ENCODE results near the gene CSRP1.

The CSRP1 gene

GRCh38 chr1:201454608-201455007 lies 52.3 kb downstream of the CSRP1 start:
- DNase-seq (ENCODE audit: low read depth) = no peak

DNA sequence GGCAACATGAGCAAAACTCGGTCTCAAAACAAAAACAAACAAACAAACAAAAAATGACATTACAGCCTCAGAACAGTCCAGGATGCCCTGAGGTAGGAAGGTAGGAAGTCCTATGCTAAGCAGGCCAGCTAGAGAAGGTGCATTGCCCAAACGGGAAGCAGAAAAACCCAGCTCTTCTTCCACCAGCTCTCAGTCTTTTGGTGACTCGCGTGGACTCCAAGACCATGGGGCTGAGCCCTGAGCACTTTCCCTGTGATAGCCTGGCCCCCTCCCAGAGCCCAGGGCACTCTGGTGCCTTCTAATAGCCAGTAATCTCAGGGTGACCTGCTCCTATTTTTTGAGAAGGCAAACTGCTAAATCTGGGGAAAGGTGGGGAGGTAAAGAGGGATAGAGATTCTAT lies 54.1 kb downstream of the CSRP1 start:
- DNase-seq (ENCODE audit: low read depth) = no peak

GRCh38 chr1:201450721-201451291 lies 56.1 kb downstream of the CSRP1 start:
- DNase-seq (ENCODE audit: low read depth) = no peak

GRCh38 chr1:201448990-201449389 lies 57.9 kb downstream of the CSRP1 start:
- no peak for DNase-seq (ENCODE audit: low read depth)

DNA sequence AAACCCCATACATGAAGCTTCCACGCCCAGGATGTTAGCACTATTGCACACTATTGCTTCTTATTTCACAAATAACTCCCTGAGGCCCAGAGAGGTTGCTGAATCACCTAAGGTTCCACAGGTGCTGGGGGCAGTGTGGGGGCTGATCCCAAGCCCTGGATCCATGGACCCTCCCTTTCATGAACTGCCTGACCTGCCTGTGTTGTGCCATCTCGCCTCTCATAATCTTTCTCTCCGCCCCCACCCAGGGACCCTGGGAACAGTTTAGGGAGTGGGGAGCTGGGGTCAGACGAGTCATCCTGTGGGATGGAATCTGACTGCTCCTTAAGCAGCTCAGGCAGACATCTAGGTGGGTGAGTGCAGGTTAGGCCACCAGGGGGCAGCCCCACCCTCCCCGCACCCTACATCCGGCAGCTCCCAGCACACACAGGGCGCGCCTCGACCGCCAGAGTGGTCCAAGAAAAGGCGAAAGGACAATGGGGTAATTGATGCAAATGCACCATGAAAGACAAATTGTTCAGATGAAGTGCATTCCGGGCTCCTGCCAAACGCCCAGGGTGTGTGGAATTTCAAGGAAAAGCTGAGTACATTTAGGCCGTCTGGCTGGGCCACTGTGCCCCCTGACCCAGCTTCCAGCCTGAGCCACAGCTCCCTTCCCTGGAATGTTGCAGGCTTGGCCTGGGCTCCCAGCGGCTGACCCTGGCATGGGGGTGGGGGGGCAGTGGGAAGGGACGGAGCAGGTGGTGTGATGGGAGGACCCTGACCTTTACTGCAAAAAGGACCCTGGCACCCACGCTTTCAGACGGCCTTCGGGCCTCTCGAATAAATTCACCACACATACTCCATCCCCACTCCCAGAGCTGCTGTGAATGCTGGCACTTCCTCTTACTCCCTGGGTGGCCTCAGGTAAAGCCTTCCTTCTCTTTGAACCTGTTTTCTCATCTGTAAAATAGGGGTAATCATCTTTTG lies 58.7 kb downstream of the CSRP1 start:
- no peak for DNase-seq (ENCODE audit: low read depth)

DNA sequence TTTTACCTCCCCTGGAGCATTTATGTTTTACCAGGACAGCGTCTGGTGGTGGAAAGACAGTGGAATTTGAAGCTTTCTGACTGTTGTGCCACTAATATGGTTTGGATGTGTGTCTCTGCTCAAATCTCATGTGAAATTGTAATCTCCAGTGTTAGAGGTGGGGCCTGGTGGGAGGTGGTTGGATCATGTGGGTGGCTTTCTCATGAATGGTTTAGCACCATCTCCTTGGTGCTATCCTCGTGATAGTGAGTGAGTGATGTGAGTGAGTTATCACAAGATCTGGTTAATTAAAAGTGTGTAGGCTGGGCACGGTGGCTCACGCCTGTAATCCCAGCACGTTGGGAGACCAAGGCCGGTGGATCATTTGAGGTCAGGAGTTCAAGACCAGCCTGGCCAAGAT lies 61.6 kb downstream of the CSRP1 start:
- no peak for DNase-seq (ENCODE audit: low read depth)

- DNase-seq (ENCODE audit: low read depth) = no peak
Measured at GRCh38 chr1:201444792-201445191, 62.1 kb downstream of the CSRP1 start.

DNA sequence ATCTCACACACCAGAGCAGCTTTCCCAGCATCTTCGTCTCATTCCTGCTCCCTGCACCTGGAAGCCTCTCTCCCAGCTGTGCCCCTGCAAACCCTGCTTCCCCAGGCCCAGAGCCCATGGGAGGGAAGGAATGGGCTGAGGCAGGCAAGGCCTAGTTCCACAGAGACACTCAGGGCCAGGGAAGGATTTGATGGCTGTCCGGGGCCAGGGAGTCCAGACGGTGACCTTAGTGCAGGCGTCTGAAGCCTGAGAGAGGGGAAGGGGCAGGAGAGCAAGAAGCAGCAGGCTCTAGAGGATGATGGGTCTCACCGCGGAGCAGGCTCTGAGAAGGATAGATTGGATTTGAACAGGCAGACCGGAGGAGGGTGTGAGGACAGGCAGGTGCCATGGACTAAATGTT lies 63.2 kb downstream of the CSRP1 start:
- no peak for DNase-seq (ENCODE audit: low read depth)

GRCh38 chr1:201436969-201437368 lies 70.0 kb downstream of the CSRP1 start:
- no peak for DNase-seq (ENCODE audit: low read depth)

DNA sequence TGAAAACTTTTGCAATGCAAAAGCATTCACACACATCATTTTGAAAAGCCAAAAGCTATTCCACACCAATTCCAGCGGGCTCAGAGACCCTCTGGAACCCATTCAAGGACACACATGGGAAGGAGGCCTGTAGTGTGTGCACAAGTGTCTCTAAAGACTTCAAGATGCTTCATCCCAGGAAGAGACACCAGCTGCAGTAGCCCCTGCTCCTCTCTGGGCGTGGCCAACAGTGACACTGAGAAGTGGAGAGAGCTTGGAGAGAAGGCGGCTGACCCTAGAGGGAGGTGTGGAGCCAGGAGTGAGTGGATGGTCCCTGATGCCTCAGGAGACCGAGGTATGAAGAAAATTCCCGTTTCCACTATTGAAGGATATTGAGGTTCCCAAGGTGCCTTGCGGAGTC lies 70.5 kb downstream of the CSRP1 start:
- DNase-seq (ENCODE audit: low read depth) = no peak

- DNase-seq (ENCODE audit: low read depth) = no peak
Measured at GRCh38 chr1:201434266-201434665, 72.7 kb downstream of the CSRP1 start.

DNA sequence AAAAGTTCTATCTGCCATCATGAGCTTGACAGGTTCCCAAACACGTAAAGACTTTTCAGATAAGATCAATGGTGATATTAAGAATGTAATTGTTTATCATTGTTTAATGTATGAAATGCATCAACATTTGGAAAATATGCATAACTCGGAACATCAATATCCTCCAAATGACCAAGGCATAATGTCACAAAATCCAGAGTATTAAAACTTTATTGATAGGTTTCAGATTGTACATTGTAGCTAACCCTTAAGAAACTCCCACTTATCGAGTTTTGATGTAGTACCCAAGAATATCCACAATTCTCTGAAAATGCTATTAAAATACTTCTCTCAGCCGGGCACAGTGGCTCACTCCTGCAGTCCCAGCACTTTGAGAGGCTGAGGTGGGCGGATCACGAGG lies 73.3 kb downstream of the CSRP1 start:
- no peak for DNase-seq (ENCODE audit: low read depth)

Data from non-pigmented ciliary epithelial cell (primary cell).